Colonic mucosa (tissue), 4 donors: Measurements from ENCODE around the gene GPR55. TPM values are rescaled to one million over a fixed set of nuclear protein-coding genes. Genes with fewer than 3 reads are reported as not detected.

Experiments used
- DNase-seq: peaks from one replicate; pipeline ENCODE4 v3.0.0-alpha.2; 2020
- H3K27ac ChIP-seq: fragments of 200-600 bp; one replicate; pipeline ENCODE4 v1.8.0; 2021
- H3K27me3 ChIP-seq: fragments of 200-600 bp; one replicate; pipeline ENCODE4 v1.8.0; 2021
- H3K36me3 ChIP-seq: fragments of 200-600 bp; one replicate; pipeline ENCODE4 v1.8.0; 2021
- H3K4me1 ChIP-seq: fragments of 200-600 bp; one replicate; pipeline ENCODE4 v1.8.0; 2021; ENCODE audit warnings: mild to moderate bottlenecking
- H3K4me3 ChIP-seq: fragments of 200-600 bp; one replicate; pipeline ENCODE4 v1.8.0; 2021
- H3K9ac ChIP-seq, 2 donors: one replicate each; pipeline ENCODE4 v1.7.0; 2013; ENCODE audit warnings: control low read depth in 2 of 2, low read depth in 2 of 2, low read length in 2 of 2
- H3K9me3 ChIP-seq: fragments of 200-600 bp; one replicate; pipeline ENCODE4 v1.8.0; 2021
- intact Hi-C: fragments of 100-400 bp; cut with DNase I; formaldehyde crosslinking; loops from one replicate; pipeline ENCODE4 v1.14.1; 2022
- total RNA-seq, 2 donors: library from RNA; stranded (reverse); fragmentation: NEBNext Ultra II Directional in 1 of 2; extraction: Animal tissue kit (Norgen Biotek cat#: 25700) in 1 of 2; gene quantifications; one replicate each; pipeline ENCODE4 v1.2.1, GENCODE V29; 2021
- TF ChIP-seq, protein P1 (sequence below): fragments of 200-600 bp; IDR thresholded peaks from one replicate; pipeline ENCODE4 v1.8.0; 2022; ENCODE audit warnings: antibody characterized with exemption, mild to moderate bottlenecking
- donor health status: healthy.
- donor health status: DM: no; HTN: no; CAD: no.
- donor health status: DM: no; HTN: no; CAD: no.

GPR55 gene
- total RNA-seq, 2 donors from 2014 or later, result 0.35 to 1.0 TPM

DNA sequence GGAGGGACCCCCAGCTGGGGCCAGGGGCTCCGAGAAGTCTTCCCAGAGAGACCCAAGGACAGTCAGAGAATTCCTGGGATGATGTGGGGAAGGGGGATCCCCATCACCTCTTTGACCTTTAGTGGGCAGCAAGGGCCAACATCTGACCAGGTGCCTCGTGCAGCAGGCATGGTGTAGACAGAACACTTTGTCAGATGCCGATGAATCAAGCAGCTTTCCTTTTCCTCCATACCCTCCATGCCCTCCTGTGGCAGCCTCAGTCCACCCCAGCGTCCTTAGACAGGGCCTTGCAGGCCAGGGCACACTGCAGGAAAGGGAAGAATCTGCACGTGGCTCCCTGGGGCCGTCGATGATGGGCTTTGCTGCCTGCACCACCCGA, 26.3 kb downstream of the GPR55 start:
- TF ChIP-seq, protein P1, sequence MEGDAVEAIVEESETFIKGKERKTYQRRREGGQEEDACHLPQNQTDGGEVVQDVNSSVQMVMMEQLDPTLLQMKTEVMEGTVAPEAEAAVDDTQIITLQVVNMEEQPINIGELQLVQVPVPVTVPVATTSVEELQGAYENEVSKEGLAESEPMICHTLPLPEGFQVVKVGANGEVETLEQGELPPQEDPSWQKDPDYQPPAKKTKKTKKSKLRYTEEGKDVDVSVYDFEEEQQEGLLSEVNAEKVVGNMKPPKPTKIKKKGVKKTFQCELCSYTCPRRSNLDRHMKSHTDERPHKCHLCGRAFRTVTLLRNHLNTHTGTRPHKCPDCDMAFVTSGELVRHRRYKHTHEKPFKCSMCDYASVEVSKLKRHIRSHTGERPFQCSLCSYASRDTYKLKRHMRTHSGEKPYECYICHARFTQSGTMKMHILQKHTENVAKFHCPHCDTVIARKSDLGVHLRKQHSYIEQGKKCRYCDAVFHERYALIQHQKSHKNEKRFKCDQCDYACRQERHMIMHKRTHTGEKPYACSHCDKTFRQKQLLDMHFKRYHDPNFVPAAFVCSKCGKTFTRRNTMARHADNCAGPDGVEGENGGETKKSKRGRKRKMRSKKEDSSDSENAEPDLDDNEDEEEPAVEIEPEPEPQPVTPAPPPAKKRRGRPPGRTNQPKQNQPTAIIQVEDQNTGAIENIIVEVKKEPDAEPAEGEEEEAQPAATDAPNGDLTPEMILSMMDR, result no peak
- Histone ChIP-seq H3K27ac (no peak overlapping the region), H3K27me3 (no peaks in the 10 kb centered on the region), H3K4me3 (no peak overlapping the region), H3K9me3 (no peaks in the 10 kb centered on the region), H3K36me3 (no peaks in the 10 kb centered on the region), H3K4me1 (peaks cover 8% of the 10 kb centered on the region), H3K9ac (no peak overlapping the region)
- DNase-seq, result peak; percentile 16
- intact Hi-C loops, result no loop called here

DNA sequence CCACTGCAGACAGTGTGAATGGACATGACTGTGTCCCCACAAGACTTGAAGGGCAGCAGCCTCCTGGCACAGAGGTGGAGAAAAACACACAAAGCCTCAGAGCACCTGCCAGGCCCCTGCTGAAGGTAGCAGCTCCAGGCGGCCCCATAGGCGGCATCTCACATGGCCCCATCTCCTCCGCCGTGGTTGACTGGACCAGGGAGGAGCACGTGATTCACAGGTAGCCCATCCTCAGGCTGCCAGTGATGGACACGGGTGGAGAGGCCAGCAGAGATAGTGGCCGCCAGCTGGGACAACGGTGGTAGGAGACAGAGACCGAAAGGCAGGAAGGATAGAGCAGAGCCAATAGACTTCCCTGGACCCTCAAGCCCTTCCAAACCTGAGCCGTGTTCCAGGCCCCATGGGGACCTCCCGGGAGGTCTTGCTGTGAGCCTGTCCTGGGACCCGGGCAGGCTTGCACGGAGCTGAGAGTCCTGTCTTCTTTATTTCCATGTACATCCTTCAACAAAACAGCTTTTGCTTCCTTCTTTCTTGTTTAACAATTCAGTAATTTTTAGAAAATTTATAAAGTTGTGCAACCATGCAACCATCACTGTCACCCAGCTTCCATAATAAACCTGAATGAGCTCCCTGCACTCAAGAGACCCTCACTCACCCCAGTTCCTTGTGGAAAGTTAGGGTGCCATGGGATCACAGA, 26.9 kb downstream of the GPR55 start:
- no peak overlapping the region for H3K9ac ChIP-seq
- TF ChIP-seq, protein P1, result no peak
- H3K36me3 ChIP-seq, result no peaks in the 10 kb centered on the region
- no peaks in the 10 kb centered on the region for H3K9me3 ChIP-seq
- peak; percentile 15 for DNase-seq
- peaks cover 8% of the 10 kb centered on the region for H3K4me1 ChIP-seq
- H3K27me3 ChIP-seq, result no peaks in the 10 kb centered on the region
- intact Hi-C loops, result no loop called here
- H3K4me3 ChIP-seq, result no peak overlapping the region
- no peak overlapping the region for H3K27ac ChIP-seq

DNA sequence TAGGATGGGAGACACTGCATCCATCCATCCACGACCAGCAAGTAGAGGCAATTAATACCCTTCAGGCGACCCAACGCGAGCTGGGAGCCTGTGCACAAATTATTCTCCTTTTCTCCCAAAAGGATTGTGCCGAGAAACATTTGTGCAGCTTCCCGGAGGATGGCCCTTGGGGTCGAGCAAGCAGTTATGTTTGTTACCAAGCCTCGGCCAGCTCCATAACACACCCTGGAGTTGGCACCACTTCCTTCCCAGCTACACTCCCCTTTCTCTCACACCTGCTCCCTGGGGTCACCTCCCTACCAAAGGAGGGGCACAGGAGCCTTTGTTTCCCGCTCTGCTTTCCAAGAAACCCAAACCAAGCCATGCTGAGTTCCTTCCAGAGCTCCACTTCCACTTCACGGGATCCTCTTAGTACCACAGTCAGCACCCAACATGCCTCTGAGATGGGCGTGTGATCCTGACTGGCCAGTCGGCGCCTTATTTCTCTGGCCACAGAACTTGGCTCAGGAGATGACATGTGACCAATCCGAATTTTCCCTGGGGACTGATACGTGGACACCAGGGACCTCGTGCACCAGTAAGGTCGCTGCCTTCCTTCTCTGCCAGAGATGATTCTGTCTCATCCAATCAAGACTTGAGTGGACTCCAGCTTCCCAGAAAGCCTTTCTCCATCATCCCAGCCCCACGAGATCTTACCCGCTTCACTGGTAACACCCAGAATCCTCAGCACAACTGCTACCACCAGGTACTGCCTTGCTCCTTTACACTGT, 28.5 kb downstream of the GPR55 start:
- Histone ChIP-seq H3K9me3 (no peaks in the 10 kb centered on the region), H3K36me3 (no peaks in the 10 kb centered on the region), H3K27ac (peak overlapping the region; percentile 78), H3K4me1 (peaks cover 8% of the 10 kb centered on the region), H3K9ac (peak overlapping the region; percentile 6 to 22), H3K27me3 (no peaks in the 10 kb centered on the region), H3K4me3 (no peak overlapping the region)
- TF ChIP-seq, protein P1, result no peak
- peak; percentile 18 for DNase-seq
- intact Hi-C loops, result no loop called here

DNA sequence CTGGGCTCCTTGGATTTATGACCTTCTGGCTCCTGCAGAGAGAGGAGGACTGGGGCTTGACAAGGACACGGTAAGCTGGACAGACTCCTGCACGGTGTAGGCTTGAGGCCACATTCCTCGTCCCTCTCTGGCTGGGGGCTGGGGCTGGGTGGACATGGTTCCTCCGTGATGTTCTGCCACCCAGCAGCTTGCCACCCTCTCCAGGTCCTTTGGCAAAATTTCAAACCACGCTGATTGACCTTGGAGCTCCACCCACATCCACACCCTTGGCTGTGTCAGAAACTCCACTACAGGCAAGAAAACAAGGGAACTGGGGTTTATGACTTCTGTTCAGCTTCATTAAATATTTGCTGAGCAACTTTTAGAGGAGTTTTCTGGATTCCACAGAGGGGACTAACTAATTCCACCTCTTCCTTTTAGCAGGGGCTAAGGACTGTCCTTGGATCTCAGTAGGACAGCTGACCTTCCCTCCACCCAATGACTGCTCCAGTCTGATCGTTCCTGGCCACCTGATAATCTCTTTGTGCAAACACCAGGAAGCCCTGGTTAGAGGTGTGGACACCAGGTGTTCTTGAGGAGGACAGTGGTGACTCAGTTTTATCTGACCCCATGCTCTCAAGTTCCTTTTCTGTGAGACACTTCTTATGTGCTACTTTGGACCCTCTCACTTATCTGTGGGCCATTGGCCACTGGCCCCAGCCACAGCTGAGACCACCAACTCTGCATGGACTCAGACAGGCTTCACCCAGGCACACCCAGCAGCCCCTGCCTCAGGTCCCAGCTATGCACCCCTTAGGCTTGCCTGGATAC, 29.3 kb downstream of the GPR55 start:
- DNase-seq, result peak; percentile 88
- TF ChIP-seq, protein P1, result no peak
- Histone ChIP-seq H3K36me3 (no peaks in the 10 kb centered on the region), H3K9me3 (no peaks in the 10 kb centered on the region), H3K27ac (peak overlapping the region; percentile 78), H3K9ac (peak overlapping the region; percentile 27 to 35), H3K27me3 (no peaks in the 10 kb centered on the region), H3K4me3 (no peak overlapping the region), H3K4me1 (peaks cover 8% of the 10 kb centered on the region)
- intact Hi-C loops, result no loop called here
